ENCODE data around the gene STON2.
"Not testable (repeated sequence)": the region's sequence is repeated elsewhere in the genome, so short reads cannot be mapped to it uniquely, and the experiment has no call there.

The STON2 gene, protein sequence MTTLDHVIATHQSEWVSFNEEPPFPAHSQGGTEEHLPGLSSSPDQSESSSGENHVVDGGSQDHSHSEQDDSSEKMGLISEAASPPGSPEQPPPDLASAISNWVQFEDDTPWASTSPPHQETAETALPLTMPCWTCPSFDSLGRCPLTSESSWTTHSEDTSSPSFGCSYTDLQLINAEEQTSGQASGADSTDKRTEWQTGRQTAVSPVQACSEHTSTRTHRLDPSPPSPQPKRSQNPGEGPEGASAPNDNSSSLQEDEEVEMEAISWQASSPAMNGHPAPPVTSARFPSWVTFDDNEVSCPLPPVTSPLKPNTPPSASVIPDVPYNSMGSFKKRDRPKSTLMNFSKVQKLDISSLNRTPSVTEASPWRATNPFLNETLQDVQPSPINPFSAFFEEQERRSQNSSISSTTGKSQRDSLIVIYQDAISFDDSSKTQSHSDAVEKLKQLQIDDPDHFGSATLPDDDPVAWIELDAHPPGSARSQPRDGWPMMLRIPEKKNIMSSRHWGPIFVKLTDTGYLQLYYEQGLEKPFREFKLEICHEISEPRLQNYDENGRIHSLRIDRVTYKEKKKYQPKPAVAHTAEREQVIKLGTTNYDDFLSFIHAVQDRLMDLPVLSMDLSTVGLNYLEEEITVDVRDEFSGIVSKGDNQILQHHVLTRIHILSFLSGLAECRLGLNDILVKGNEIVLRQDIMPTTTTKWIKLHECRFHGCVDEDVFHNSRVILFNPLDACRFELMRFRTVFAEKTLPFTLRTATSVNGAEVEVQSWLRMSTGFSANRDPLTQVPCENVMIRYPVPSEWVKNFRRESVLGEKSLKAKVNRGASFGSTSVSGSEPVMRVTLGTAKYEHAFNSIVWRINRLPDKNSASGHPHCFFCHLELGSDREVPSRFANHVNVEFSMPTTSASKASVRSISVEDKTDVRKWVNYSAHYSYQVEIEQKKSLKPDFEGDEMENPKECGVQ

DNA sequence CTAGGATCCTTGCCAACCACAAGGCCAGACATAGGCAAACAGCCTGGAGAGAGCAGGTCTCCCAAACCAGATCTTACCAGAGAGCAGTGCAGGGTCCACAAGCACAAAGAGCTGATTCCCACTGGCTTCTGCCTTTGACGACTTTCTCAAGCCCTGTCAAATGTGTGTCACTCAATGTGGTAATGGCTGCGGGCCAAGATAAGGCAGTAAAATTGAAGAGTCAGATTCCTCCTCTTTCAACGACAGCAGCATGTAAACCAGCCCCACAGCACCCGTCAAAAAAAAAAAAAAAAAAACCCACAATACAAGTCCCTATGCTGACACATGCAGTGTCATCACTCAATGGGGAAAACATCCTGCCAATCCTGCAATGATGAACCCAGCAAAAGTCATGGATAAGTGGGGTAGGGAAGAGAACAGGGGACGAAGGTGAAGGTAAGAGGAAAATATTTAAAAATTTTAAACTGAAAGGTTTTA, at the start of gene STON2:
Gene STON2, minus strand, starts transcription at position 123 of the 477 bp plus-strand sequence. CDS start 1,942 bp downstream, outside the sequence.
- peak in 1 of 2 donors; percentile 24 for DNase-seq (ENCODE audit: low read depth in 2 of 2)

DNA sequence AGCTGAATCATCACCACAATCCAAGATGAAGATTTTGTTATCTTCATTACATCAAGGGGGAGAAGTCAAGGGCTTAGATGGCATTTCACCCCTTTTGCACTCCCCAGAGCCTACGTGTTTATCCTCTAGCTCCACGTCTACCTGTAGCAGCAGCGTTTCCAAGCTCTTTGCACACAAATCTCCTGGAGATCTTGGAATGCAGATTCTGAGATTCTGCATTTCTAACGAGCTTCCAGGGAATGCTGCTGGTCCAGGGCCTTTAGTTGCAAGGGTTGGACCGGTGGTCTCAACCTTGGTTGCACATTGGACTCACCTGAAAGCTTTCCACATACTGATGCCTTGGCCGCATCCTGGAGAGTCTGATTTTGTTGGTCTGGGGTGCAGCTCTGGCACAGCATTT, 49.5 kb upstream of the STON2 start:
- DNase-seq (ENCODE audit: low read depth in 2 of 2): no peak

DNA sequence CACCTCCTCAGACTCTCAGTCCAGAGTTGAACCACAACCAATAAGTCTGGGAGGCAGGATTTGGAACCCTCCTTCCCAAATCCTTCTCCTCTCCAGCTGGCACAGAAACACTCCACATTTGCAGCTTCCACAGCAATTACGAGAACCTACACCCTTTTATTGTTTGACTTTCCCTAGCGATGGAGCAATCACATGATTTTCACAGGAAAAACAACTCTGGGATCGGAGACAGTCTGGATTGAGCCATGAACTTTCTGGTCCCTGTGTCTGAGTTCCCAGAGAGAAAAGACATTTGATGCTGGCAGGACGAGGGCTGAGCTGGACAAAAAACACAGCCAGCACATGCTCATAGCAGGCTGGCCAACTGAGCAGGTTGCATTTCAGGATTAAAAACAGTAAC, 49.0 kb upstream of the STON2 start:
- no peak for DNase-seq (ENCODE audit: low read depth in 2 of 2)

DNA sequence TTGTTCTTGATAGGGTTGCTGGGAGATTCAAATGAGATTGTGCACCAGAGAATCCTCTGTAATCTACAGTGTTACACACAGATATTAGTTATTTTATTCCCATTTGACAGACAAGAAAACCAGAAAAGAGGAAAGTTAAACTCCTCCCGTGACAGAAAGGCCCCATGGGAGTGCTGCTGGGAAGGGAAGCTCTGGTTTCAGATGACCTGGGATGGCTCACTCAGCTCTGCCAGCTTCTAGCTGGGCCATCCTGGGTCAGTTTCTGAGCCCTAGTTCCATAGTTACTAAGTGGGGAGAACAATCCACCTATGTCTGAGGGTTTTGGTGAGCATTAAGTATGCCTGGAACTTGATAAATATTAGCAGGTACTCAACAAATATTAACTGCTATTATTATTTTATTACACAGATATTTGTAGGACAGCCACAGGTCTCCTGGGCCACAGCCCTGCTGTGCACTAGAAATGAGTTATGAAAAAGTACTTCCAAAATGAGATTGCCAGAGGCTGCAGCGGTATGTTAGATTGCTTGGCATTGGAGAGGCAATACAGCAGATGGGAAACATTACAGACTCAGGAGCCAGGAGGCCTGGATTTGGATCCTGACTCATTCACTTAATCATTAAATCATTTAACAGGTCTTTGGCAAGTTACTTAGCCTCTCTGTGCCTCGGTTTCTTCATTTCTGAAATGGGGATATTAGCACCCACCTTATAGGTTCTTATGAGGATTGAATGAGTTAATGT, 47.1 kb upstream of the STON2 start:
- DNase-seq (ENCODE audit: low read depth in 2 of 2): no peak

DNA sequence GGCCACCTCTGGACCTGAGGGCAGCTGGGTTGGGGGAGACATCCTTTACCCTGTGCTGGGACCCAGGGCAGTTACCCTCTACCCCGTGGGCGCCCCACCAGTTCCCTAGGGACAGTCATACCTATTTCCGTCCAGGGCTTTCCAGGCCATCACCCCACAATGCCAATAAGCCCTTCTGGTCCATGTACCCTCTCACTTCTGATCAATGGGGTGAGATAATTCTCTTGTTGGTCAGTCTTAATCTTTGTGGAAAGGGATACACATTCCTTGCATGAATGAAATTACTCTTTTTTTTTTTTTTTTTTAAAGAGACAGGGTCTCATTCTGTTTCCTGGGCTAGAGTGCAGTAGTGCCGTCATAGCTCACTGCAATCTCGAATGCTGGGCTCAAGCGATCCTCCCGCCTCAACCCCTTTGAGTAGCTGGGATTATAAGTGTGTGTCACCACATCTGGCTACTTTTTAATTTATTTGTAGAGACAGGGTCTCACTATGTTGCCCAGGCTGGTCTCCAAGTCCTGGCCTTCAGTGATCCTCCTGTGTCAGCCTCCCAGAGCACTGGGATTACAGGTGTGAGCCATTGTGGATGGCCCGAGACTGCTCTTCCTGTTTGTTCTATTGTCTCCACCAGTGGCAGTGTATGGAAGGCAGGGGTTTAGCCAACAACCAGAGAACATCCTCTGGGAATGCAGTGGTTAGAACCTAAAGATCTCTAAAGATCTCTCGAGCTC, 46.3 kb upstream of the STON2 start:
- DNase-seq (ENCODE audit: low read depth in 2 of 2): no peak

DNA sequence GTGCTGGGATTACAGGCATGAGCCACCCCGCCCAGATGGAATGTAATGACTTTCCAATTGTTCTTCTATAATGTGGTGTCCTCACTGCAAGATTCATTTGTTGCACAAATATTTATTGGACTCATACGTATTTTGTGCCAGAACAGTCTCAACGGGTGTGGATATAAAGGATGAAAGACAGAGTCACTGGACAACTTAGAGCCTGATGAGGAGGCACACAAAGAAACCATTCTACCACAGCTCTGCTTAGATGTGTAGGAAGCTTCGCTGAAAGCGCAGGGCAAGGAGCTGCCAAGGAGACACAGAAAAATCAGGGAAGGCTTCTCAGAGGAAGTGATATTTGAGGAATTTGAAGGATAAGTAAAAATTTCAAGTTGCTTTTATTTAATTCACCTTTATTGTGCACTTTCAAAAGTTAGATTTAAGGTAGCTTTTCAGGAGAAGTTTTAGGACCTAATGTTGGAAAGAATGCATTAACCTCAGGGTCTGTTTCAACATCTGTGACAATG, 41.6 kb upstream of the STON2 start:
- DNase-seq (ENCODE audit: low read depth in 2 of 2): no peak

DNA sequence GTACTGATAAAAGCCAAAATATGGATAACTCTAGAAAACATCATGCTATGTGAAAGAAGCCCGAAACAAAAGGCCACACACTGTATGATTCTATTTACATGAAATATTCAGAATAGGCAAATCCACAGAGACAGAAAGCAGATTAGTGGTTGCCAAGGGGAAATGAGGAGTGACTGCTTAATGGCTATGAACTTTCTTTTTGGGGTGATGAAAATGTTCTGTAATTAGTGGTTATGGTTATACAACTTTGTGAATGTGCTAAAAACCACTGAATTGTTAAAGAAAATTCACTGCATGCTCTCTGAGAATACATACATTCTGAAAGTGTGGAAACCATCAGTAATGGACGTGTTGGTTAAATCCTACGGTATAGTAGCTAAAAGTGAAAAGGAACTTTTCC, 39.9 kb upstream of the STON2 start:
- no peak for DNase-seq (ENCODE audit: low read depth in 2 of 2)

DNA sequence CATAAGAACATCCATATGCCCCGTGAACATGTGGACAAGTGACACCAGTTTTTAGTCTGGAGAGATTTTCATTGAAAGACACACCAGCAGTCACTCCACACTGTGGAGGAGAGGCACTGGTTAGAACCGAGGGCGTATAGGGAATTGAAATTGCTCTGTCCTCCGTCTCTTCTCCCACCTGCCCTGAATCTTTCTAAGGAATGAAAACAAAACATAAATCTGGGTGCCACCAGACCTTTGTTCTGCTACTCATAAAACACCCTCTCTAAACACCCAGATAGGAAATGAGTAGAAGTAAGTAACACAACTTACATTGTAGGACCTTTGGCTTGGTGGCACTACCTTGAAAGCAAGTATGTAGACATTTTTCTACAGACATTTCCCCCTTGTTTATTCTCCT, 37.1 kb upstream of the STON2 start:
- DNase-seq (ENCODE audit: low read depth in 2 of 2): no peak

DNA sequence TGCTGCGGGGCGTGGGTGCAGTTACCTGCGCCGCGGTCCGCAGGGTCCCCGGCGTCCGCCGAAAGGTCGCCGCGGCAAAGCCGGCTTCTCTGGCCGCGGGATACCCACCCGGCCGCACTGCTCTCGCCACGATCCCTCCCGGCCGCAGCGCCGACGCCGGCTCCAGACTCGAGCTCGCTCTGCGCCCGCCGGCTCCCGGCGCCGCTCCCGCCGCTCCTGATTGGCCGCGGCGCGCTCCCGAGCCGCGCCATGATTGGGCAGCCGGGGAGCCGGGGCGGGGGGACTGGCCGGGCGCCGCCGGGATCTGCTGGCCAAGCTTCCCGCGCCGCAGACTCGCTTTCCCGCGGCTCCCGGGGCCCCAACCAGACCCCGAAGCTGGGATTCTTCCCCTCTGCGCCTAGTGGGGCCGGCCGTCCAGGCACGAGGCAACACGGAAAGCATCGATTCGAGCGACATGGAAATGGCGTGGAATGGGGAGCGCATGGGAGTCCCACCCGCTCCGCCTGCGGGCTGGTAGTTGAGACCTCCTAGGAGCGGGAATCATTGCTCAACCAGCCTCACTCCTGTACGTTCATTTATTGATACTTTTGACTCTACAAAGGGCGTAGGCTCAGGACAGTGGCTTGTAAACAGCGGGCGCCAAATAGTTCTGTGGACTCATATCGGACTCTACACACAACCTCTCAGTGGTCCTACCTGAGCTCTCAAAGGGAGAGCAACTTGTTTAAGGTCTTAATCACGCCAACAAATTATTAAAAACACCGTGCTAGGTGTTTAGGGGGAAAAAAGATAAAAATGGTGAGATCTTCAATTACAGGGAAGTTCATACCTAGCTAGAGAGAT, 36.4 kb upstream of the STON2 start:
- DNase-seq (ENCODE audit: low read depth in 2 of 2): peak; percentile 27 to 36

DNA sequence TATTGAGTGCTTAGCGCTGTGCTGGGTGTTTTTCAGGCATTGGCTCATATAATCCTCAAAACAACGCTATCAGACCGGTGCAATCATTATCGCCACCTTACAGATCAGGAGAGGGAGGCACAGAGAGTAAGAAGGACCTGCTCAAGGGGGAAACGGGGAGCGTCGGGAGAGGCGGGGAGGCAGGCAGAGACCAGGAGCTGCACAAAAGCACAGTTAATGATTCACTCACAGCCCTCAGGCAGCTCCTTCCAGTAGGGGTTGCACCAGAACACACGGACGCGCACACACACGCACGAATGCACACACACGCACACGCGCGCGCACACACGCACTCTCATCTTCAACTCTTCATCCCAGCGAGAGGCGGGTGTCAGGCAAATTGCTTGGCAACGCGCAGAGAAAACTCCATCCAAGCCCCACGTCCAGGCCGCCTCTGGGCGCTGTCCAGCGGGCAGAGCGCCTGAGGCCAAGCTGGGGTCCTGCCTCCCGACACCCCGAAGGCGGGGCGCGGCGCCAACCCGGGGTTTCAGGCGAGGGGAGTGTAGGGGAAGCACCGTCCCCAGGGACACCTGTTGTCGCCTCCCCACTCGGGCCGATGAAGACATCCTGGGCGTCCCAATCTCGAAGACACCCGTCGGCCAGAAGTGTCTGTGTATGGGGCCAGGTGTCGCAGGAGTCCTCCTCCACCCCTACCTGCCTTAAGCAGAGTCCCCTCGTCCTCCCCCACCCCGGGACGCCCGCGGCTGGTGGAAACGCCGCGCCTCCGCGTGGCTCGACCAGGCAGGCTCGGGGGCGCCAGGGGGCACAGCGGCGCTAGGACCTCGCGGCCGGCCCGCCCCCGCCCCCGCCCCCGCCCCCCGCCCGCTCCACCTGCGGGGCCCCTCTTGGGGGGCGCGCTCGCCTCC, 35.5 kb upstream of the STON2 start:
- DNase-seq (ENCODE audit: low read depth in 2 of 2): no peak

DNA sequence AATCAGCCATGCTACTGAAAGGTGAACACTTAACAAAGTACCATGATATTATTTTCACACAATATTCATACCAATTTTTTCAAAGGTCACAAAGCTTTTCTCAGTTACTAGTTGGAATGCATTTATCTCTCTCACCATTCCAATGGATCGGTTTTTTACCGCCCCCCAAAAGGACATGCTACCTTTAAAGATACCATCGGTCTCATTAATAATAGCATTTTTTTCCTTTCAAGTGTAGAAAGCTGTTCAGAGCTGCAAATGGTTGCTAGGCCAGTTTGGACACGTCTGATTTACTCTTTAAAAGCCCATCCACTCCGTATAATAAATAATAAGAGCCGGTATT, 34.9 kb upstream of the STON2 start:
- no peak for DNase-seq (ENCODE audit: low read depth in 2 of 2)

DNA sequence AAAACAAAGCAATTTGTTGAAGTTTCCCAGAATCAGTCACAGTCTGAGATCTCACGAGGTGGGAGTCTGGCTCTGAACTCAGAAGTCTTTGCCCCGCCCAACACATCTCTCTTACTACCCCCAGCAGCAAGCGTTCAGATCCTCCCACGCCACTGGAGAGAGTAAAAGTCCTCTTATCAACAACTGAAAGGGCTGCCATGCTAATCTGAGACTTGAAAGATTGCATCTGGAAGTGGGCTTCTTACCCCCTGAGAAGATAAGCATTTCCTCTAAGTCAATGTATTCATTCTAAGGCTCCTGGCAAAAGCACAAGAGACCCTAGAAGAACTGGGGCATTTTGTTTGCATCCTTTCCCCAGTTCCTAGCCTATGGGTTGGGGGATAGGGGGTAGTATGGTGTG, 34.1 kb upstream of the STON2 start:
- DNase-seq (ENCODE audit: low read depth in 2 of 2): no peak

DNA sequence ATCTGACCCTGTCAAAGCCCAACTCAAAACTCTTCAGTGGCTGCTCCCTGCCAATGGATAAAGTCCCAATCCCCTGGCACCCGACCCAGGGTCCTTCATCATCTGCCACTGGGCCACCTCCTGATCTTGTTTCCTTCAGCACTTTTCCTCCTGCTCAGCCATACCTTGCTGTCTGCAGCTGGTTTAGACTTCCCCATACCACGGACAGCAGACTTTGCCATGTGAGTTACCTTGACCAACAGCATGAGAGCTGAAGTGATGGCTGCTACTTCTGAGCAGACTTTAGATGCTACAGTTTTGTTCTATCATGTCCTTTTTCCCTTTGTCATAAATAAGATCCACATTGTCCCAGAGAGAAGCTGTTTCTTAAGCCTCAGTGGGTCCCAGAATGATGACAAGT, 33.3 kb upstream of the STON2 start:
- DNase-seq (ENCODE audit: low read depth in 2 of 2): no peak

DNA sequence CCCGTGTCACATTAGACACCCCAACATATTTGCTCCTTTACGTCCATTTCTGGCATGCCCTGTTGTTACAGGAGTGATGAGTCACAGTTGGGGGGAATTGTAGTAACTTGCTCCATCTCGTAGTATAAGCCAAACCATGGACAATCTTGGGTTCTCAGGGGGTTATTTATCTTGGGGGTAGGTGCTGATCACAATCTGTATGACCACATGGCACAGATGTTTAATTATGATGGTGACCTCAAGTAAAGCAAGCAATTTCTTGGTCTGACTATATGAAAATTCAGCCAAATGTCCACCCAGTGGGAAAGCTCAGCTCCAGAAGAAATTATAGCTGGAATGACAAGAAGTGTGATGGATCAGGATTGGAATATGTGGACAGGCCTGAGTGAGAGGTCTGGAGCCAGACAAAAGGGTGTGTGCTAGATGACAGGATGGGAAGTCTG, 32.1 kb upstream of the STON2 start:
- no peak for DNase-seq (ENCODE audit: low read depth in 2 of 2)

DNA sequence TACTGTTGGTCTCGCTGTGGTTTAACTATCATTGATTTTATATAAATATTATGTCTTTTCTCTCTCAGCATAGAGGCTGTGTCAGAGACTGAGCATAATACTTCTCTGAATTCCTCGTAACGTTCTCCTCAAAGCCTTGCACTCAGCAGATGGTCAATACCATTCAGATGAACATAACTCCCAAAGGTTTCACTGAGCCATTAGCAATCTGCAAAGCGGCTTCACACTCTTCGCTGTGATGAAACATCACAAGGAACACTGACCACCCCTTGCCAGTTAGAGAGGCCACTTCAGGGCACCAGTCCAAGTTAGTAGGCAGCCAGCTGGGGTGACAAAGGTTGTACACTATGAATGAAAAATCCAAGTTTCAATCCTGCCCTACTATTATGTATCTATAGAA, 30.1 kb upstream of the STON2 start:
- DNase-seq (ENCODE audit: low read depth in 2 of 2): no peak

DNA sequence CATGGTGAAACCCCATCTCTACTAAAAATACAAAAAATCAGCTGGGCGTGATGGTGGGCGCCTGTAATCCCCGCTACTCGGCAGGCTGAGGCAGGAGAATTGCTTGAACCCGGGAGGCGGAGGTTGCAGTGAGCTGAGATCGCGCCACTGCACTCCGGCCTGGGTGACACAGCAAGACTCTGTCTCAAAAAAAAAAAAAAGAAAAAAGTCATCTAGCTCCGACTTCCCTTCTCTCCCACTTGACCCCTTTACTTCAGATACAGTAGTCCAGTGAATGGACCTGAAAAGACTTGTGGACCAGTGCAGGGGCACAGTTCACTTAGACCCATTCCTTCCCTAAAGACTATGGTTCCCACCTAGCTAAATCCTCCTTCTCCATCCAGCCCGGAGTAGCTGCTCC, 29.6 kb upstream of the STON2 start:
- DNase-seq (ENCODE audit: low read depth in 2 of 2): not testable (repeated sequence)

DNA sequence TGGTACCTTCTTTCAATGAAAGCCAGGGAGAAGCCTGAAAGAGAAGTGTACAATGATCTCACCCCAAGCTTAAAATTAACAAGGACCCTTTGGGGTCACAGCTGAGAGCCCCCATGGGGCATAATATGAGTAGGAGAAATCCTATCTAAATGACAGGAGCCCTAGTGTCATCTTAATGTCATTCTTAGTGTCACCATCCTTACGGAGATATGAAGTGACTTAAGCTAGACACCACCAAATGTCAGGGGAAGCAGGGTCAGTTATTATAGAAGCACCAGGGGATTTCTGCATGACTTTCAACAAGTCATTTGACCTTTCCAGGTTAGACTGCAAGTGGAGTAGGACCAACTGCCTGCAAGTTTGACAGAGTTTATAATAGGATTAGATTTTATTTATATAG, 28.9 kb upstream of the STON2 start:
- no peak for DNase-seq (ENCODE audit: low read depth in 2 of 2)

DNA sequence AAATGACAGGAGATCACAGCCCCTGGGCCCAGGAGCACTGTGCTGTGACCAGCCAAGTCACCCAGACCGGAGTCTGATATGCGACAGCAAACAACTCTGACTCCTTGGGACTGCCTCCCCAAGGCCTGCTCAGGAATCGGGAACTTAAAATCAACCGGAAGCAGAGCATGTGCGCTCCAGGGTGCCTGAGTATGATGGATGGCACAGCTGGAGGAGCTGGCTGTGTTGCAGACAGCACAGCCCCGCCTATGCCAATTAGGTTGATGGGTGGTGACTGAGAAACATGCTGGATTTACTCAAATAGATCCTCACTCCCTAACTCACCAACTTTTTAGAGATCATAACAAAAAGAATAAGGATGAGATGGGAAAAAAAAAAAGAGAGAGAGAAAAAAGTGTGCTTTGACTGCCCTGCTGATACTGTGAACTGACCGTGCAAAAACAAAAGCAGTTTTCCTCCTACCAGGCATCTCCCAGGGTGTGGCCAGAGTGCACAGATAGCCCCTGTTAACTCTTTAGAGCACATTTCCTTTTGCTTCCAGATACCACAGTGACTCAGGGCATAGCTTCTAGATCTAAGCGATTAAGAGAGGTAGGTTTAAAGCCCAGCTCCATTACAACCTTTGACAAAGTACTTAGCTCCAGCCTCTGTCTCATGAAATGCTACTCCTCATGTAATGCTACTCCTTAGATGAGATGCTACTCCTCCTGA, 27.4 kb upstream of the STON2 start:
- DNase-seq (ENCODE audit: low read depth in 2 of 2): no peak
